HepG2 (cell line): ENCODE results near the gene RPF1. TPM values are rescaled to one million over a fixed set of nuclear protein-coding genes. Genes with fewer than 3 reads are reported as not detected.

Source experiments
- ARNT ChIP-seq: fragments of 450-650 bp; IDR thresholded peaks from 2 replicates; pipeline ENCODE4 v1.6.1; 2017
- FOXC1 ChIP-seq: sonication (generic); formaldehyde crosslinking; IDR thresholded peaks from 2 replicates; pipeline ENCODE4 v1.8.0; 2022; ENCODE audit warnings: mild to moderate bottlenecking, missing genetic modification reagents, borderline replicate concordance
- KAT7 ChIP-seq: IDR thresholded peaks from 2 replicates; pipeline ENCODE4 v1.6.1; 2018; ENCODE audit warnings: borderline replicate concordance, missing compliant biosample characterization
- MYNN ChIP-seq: sonication (generic); formaldehyde crosslinking; IDR thresholded peaks from 2 replicates; pipeline ENCODE4 v1.4.0; 2020; ENCODE audit warnings: mild to moderate bottlenecking, low read depth, missing genetic modification reagents
- MZF1 ChIP-seq: sonication (generic); formaldehyde crosslinking; IDR thresholded peaks from 2 replicates; pipeline ENCODE4 v1.8.1; 2023; ENCODE audit warnings: mild to moderate bottlenecking, missing genetic modification reagents, borderline replicate concordance
- NBN ChIP-seq: fragments of 450-650 bp; conservative IDR thresholded peaks from 2 replicates; pipeline ENCODE4 v1.6.1; 2017
- PPARG ChIP-seq: conservative IDR thresholded peaks from 2 replicates; pipeline ENCODE4 v1.6.1; 2016; ENCODE audit warnings: missing biosample characterization, missing genetic modification reagents
- SMYD3 ChIP-seq: sonication (generic); formaldehyde crosslinking; IDR thresholded peaks from 2 replicates; pipeline ENCODE4 v1.8.1; 2023; ENCODE audit warnings: mild to moderate bottlenecking, missing genetic modification reagents
- SOX13 ChIP-seq, 3 experiments: fragments of 450-650 bp in 1 of 3; sonication (generic) in 1 of 3; formaldehyde crosslinking in 1 of 3; IDR thresholded peaks in 2 of 3; conservative IDR thresholded peaks in 1 of 3; 2 replicates each; pipeline versions ENCODE4 v1.5.0 to v1.6.1; 2016 to 2020; ENCODE audit warnings: antibody characterized with exemption in 1 of 3, mild to moderate bottlenecking in 1 of 3, missing compliant biosample characterization in 1 of 3, missing genetic modification reagents in 1 of 3, moderate library complexity in 1 of 3
- STAT5B ChIP-seq: sonication (generic); formaldehyde crosslinking; IDR thresholded peaks from 2 replicates; pipeline ENCODE4 v1.4.0; 2020; ENCODE audit warnings: missing genetic modification reagents
- SUZ12 ChIP-seq: fragments of 150-350 bp; IDR thresholded peaks from 2 replicates; pipeline ENCODE4 v1.6.1; 2014; ENCODE audit warnings: low read depth, low read length
- ZNF260 ChIP-seq: sonication (generic); formaldehyde crosslinking; IDR thresholded peaks from 2 replicates; pipeline ENCODE4 v1.4.0; 2020; ENCODE audit warnings: missing genetic modification reagents, low read depth, mild to moderate bottlenecking, borderline replicate concordance
- ZNF329 ChIP-seq: sonication (generic); formaldehyde crosslinking; IDR thresholded peaks from 2 replicates; pipeline ENCODE4 v1.9.0; 2021; ENCODE audit warnings: low read depth, mild to moderate bottlenecking, missing genetic modification reagents
- ZNF569 ChIP-seq: sonication (generic); formaldehyde crosslinking; IDR thresholded peaks from 2 replicates; pipeline ENCODE4 v1.5.0; 2020; ENCODE audit warnings: mild to moderate bottlenecking, missing genetic modification reagents, moderate library complexity, borderline replicate concordance
- ZNF720 ChIP-seq: sonication (generic); formaldehyde crosslinking; IDR thresholded peaks from 2 replicates; pipeline ENCODE4 v1.4.0; 2020; ENCODE audit warnings: missing genetic modification reagents
- ZNF780A ChIP-seq: sonication (generic); formaldehyde crosslinking; IDR thresholded peaks from 2 replicates; pipeline ENCODE4 v1.8.0; 2022; ENCODE audit warnings: mild to moderate bottlenecking, missing genetic modification reagents, moderate library complexity
- ZZZ3 ChIP-seq: sonication (generic); formaldehyde crosslinking; IDR thresholded peaks from 2 replicates; pipeline ENCODE4 v1.4.0; 2020; ENCODE audit warnings: missing genetic modification reagents, mild to moderate bottlenecking, borderline replicate concordance
- polyA plus RNA-seq, 8 experiments: library from polyadenylated mRNA; depleted of rRNA in 3 of 8; stranded (reverse) in 7 of 8; unstranded in 1 of 8; fragments of >200 nt; fragmentation: Illumina TruSeq in 4 of 8; extraction: Trizol in 4 of 8; gene quantifications; 2 replicates each; pipeline versions ENCODE4 v1.2.1 to v1.2.3, GENCODE V29; 2011 to 2016; ENCODE audit warnings: low read depth in 4 of 8, missing spikeins in 1 of 8, mixed read lengths in 1 of 8; ENCODE audit not compliant: insufficient read depth in 1 of 8
- total RNA-seq, 5 experiments: library from RNA; depleted of rRNA; stranded (reverse); fragments of >200 nt; fragmentation: Illumina TruSeq; extraction: Trizol; gene quantifications; 2 replicates each; pipeline ENCODE4 v1.2.3, GENCODE V29; 2016; ENCODE audit warnings: low read depth in 1 of 5
- TF ChIP-seq, protein P1 (sequence below): sonication (generic); formaldehyde crosslinking; IDR thresholded peaks from 2 replicates; pipeline ENCODE4 v1.5.0; 2020; ENCODE audit warnings: missing genetic modification reagents, mild to moderate bottlenecking, borderline replicate concordance
- TF ChIP-seq, protein P2 (sequence below): sonication (generic); formaldehyde crosslinking; IDR thresholded peaks from 2 replicates; pipeline ENCODE4 v1.4.0; 2020; ENCODE audit warnings: missing genetic modification reagents, borderline replicate concordance
- TF ChIP-seq, protein P3 (sequence below): sonication (generic); formaldehyde crosslinking; IDR thresholded peaks from 2 replicates; pipeline ENCODE4 v1.5.0; 2020; ENCODE audit warnings: missing genetic modification reagents
- TF ChIP-seq, protein P4 (sequence below): sonication (generic); formaldehyde crosslinking; IDR thresholded peaks from 2 replicates; pipeline ENCODE4 v1.8.0; 2022; ENCODE audit warnings: low read depth, missing genetic modification reagents
- TF ChIP-seq, protein P5 (sequence below): sonication (generic); formaldehyde crosslinking; IDR thresholded peaks from 2 replicates; pipeline ENCODE4 v1.8.1; 2022; ENCODE audit warnings: mild to moderate bottlenecking, missing genetic modification reagents

Gene RPF1
- total and polyA plus RNA-seq, 2 of the 13 experiments (the other 11 are each of a cell fraction or from before 2014, with no cell fraction given), result 23.0 to 39.0 TPM

DNA sequence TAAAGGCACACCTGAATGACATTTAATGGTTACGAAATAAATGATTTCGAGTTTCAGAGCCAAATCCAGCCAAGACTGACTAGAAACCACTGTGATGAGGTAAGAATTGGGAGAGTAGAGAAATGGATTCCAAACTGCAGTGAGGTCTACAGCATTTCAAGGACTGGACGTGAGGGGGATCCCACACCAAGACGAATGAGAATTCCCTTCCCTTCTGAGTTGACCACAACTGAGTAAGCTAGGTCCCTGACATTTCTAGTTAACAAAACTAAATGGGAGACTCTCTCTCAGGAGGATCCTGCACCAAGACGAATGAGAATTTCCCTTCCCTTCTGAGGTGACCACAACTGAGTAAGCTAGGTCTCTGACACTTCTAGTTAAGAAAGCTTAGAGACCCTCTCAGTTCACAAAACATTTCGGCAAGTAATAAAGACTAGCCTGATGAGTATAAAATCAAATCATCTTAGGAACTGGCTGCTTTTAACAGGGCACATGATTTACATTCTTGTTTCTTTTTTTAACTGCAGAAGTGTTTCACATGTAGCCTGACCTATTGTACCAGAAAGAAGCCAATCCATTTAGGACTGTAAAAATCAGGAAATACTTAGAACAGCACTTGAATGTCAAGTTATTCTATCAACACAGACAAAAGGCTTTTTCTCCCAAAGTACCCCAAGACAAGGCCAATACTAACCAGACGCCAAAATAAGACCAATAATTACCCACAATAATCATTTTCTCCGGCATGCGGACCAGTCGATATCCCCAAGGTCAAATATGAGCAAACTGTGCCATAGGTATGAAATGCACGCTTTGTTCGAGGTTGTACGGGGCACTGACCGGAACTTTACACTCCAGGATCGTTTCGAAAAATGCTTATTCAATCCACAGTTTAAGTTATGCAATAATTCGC lies 25.8 kb downstream of the RPF1 start (continued):
- TF ChIP-seq, protein P1, sequence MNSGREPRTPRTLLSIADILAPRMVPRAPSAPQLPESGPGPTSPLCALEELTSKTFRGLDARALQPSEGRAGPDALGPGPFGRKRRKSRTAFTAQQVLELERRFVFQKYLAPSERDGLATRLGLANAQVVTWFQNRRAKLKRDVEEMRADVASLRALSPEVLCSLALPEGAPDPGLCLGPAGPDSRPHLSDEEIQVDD (CRISPR knock-in tag), result no peak
- TF ChIP-seq ZNF260, result no peak
- TF ChIP-seq, protein P2, sequence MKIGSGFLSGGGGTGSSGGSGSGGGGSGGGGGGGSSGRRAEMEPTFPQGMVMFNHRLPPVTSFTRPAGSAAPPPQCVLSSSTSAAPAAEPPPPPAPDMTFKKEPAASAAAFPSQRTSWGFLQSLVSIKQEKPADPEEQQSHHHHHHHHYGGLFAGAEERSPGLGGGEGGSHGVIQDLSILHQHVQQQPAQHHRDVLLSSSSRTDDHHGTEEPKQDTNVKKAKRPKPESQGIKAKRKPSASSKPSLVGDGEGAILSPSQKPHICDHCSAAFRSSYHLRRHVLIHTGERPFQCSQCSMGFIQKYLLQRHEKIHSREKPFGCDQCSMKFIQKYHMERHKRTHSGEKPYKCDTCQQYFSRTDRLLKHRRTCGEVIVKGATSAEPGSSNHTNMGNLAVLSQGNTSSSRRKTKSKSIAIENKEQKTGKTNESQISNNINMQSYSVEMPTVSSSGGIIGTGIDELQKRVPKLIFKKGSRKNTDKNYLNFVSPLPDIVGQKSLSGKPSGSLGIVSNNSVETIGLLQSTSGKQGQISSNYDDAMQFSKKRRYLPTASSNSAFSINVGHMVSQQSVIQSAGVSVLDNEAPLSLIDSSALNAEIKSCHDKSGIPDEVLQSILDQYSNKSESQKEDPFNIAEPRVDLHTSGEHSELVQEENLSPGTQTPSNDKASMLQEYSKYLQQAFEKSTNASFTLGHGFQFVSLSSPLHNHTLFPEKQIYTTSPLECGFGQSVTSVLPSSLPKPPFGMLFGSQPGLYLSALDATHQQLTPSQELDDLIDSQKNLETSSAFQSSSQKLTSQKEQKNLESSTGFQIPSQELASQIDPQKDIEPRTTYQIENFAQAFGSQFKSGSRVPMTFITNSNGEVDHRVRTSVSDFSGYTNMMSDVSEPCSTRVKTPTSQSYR (CRISPR knock-in tag), result no peak
- no peak for TF ChIP-seq ZNF329 (CRISPR knock-in tag)
- no peak for TF ChIP-seq SUZ12
- TF ChIP-seq NBN, result no peak
- no peak for TF ChIP-seq ZNF720 (CRISPR knock-in tag)
- no peak for TF ChIP-seq ZNF780A
- TF ChIP-seq, protein P3, sequence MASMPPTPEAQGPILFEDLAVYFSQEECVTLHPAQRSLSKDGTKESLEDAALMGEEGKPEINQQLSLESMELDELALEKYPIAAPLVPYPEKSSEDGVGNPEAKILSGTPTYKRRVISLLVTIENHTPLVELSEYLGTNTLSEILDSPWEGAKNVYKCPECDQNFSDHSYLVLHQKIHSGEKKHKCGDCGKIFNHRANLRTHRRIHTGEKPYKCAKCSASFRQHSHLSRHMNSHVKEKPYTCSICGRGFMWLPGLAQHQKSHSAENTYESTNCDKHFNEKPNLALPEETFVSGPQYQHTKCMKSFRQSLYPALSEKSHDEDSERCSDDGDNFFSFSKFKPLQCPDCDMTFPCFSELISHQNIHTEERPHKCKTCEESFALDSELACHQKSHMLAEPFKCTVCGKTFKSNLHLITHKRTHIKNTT (CRISPR knock-in tag), result no peak
- TF ChIP-seq MYNN (CRISPR knock-in tag), result no peak
- peak; percentile 88 for TF ChIP-seq PPARG (CRISPR knock-in tag)
- TF ChIP-seq SOX13 (IDR thresholded peaks at IDR 0.05), result no peak
- TF ChIP-seq SOX13 (CRISPR knock-in tag; conservative IDR thresholded peaks at IDR 0.05 in 1 of 2, IDR thresholded peaks at IDR 0.05 in 1 of 2), result peak in 1 of 2 experiments; percentile 79; a peak in 2 of 4 replicates
- TF ChIP-seq ZZZ3, result no peak
- TF ChIP-seq KAT7, result no peak
- no peak for TF ChIP-seq MZF1 (CRISPR knock-in tag)
- TF ChIP-seq, protein P4, sequence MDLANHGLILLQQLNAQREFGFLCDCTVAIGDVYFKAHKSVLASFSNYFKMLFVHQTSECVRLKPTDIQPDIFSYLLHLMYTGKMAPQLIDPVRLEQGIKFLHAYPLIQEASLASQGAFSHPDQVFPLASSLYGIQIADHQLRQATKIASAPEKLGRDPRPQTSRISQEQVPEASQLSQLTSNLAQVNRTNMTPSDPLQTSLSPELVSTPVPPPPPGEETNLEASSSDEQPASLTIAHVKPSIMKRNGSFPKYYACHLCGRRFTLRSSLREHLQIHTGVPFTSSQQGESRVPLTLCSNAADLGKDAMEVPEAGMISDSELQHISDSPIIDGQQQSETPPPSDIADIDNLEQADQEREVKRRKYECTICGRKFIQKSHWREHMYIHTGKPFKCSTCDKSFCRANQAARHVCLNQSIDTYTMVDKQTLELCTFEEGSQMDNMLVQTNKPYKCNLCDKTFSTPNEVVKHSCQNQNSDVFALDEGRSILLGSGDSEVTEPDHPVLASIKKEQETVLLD (CRISPR knock-in tag), result no peak
- TF ChIP-seq, protein P5, sequence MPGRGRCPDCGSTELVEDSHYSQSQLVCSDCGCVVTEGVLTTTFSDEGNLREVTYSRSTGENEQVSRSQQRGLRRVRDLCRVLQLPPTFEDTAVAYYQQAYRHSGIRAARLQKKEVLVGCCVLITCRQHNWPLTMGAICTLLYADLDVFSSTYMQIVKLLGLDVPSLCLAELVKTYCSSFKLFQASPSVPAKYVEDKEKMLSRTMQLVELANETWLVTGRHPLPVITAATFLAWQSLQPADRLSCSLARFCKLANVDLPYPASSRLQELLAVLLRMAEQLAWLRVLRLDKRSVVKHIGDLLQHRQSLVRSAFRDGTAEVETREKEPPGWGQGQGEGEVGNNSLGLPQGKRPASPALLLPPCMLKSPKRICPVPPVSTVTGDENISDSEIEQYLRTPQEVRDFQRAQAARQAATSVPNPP (CRISPR knock-in tag), result no peak
- TF ChIP-seq STAT5B (CRISPR knock-in tag), result no peak
- no peak for TF ChIP-seq ZNF569 (CRISPR knock-in tag)
- TF ChIP-seq FOXC1, result no peak
- TF ChIP-seq ARNT, result no peak
- 0 out of 2 replicates have a peak, but pooled peaks have one; percentile 47 for TF ChIP-seq SMYD3 (CRISPR knock-in tag)
